OCI-LY1 (cell line): ENCODE measurements around the gene MAP3K4.
A peak's percentile ranks its signal among the peaks of the same experiment; 100 is the strongest.

Experiments
- H2AFZ ChIP-seq: fragments of 200-600 bp; sonication (generic), shearing (Covaris generic); 2 replicates; pipeline ENCODE4 v1.6.0; 2014; ENCODE audit warnings: antibody characterized with exemption, mild to moderate bottlenecking, low read length
- H3F3A ChIP-seq: fragments of 200-600 bp; sonication (generic), shearing (Covaris generic); 2 replicates; pipeline ENCODE4 v1.6.0; 2014; ENCODE audit warnings: mild to moderate bottlenecking, antibody characterized with exemption, low read length, moderate library complexity; ENCODE audit not compliant: insufficient read depth
- H3K27ac ChIP-seq: fragments of 200-600 bp; sonication (generic); 2 replicates; pipeline ENCODE4 v1.5.1; 2014; ENCODE audit warnings: low read length, mixed run types, mild to moderate bottlenecking, low read depth; ENCODE audit not compliant: poor library complexity, severe bottlenecking
- H3K27me3 ChIP-seq: fragments of 200-600 bp; sonication (generic); 2 replicates; pipeline ENCODE4 v1.6.0; 2014; ENCODE audit warnings: antibody characterized with exemption, mild to moderate bottlenecking, low read length, moderate library complexity; ENCODE audit not compliant: insufficient read depth
- H3K36me3 ChIP-seq: fragments of 200-600 bp; sonication (generic); 2 replicates; pipeline ENCODE4 v1.6.1; 2014; ENCODE audit warnings: mild to moderate bottlenecking, antibody characterized with exemption, low read length, moderate library complexity, mixed read lengths; ENCODE audit not compliant: insufficient read depth
- H3K4me1 ChIP-seq: fragments of 200-600 bp; sonication (generic); 2 replicates; pipeline ENCODE4 v1.5.1; 2014; ENCODE audit warnings: mild to moderate bottlenecking, low read length, moderate library complexity; ENCODE audit not compliant: insufficient read depth, severe bottlenecking
- H3K4me2 ChIP-seq: fragments of 200-600 bp; sonication (generic), shearing (Covaris generic); 2 replicates; pipeline ENCODE4 v1.6.1; 2014; ENCODE audit warnings: low read length
- H3K4me3 ChIP-seq: fragments of 200-600 bp; sonication (generic); 2 replicates; pipeline ENCODE4 v1.5.1; 2014; ENCODE audit warnings: low read length, low read depth, mild to moderate bottlenecking, mixed read lengths; ENCODE audit not compliant: poor library complexity, severe bottlenecking
- H3K79me2 ChIP-seq: fragments of 200-600 bp; shearing (Covaris generic); 2 replicates; pipeline ENCODE4 v1.6.1; 2016; ENCODE audit warnings: mixed run types, low read length, mixed read lengths; ENCODE audit not compliant: insufficient read depth
- H3K9ac ChIP-seq: fragments of 200-600 bp; sonication (generic), shearing (Covaris generic); 2 replicates; pipeline ENCODE4 v1.6.1; 2014; ENCODE audit warnings: mild to moderate bottlenecking, low read length, mixed read lengths
- H3K9me2 ChIP-seq: fragments of 200-600 bp; sonication (generic), shearing (Covaris generic); 2 replicates; pipeline ENCODE4 v1.6.1; 2014; ENCODE audit warnings: low read depth, mild to moderate bottlenecking, low read length, mixed read lengths
- H3K9me3 ChIP-seq: fragments of 200-600 bp; shearing (Covaris generic); 2 replicates; pipeline ENCODE4 v1.6.1; 2014; ENCODE audit warnings: low read length, mixed read lengths
- H4K20me1 ChIP-seq: fragments of 200-600 bp; sonication (generic), shearing (Covaris generic); 2 replicates; pipeline ENCODE4 v1.6.0; 2016; ENCODE audit warnings: mild to moderate bottlenecking, low read length; ENCODE audit not compliant: insufficient read depth
- CTCF ChIP-seq: fragments of 200-600 bp; sonication (generic), shearing (Covaris generic); IDR thresholded peaks from 2 replicates; pipeline ENCODE4 v1.5.1; 2017; ENCODE audit warnings: mild to moderate bottlenecking, antibody characterized with exemption, low read length, moderate library complexity, mixed read lengths
- EZH2 ChIP-seq: fragments of 200-600 bp; sonication (generic), shearing (Covaris generic); IDR thresholded peaks from 2 replicates; pipeline ENCODE4 v1.8.0; 2017; ENCODE audit warnings: borderline replicate concordance, mixed run types, mild to moderate bottlenecking, antibody characterized with exemption, low read length, moderate library complexity, mixed read lengths

MAP3K4 gene

GRCh38 chr6:161094955-161095354 lies 103.4 kb downstream of the MAP3K4 start:
- no peaks in the 10 kb centered on the region for H3K27me3 ChIP-seq
- no peaks in the 10 kb centered on the region for H4K20me1 ChIP-seq
- H3K4me2 ChIP-seq = no peak overlapping the region
- H3K79me2 ChIP-seq = no peaks in the 10 kb centered on the region
- H3K9me2 ChIP-seq = no peaks in the 10 kb centered on the region
- H3K36me3 ChIP-seq = peaks cover 25% of the 10 kb centered on the region; the same call in 1 of the 2 replicates
- H3K9ac ChIP-seq = no peak overlapping the region
- no peak for TF ChIP-seq EZH2
- TF ChIP-seq CTCF = no peak
- H3K4me3 ChIP-seq = no peak overlapping the region
- H3F3A ChIP-seq = no peaks in the 10 kb centered on the region
- H3K27ac ChIP-seq = no peak overlapping the region
- no peaks in the 10 kb centered on the region for H3K9me3 ChIP-seq
- H3K4me1 ChIP-seq = no peaks in the 10 kb centered on the region
- no peak overlapping the region for H2AFZ ChIP-seq

GRCh38 chr6:161095916-161096315 lies 104.3 kb downstream of the MAP3K4 start:
- H3K9me2 ChIP-seq = no peaks in the 10 kb centered on the region
- H3K9me3 ChIP-seq = no peaks in the 10 kb centered on the region
- no peak overlapping the region for H3K4me2 ChIP-seq
- H3K27me3 ChIP-seq = no peaks in the 10 kb centered on the region
- H4K20me1 ChIP-seq = no peaks in the 10 kb centered on the region
- H3K4me3 ChIP-seq = no peak overlapping the region
- H3K4me1 ChIP-seq = no peaks in the 10 kb centered on the region
- TF ChIP-seq EZH2 (no peak), CTCF (no peak)
- no peak overlapping the region for H3K9ac ChIP-seq
- H3K27ac ChIP-seq = no peak overlapping the region
- no peaks in the 10 kb centered on the region for H3K79me2 ChIP-seq
- peaks cover 25% of the 10 kb centered on the region; the same call in 1 of the 2 replicates for H3K36me3 ChIP-seq
- H3F3A ChIP-seq = no peaks in the 10 kb centered on the region
- no peak overlapping the region for H2AFZ ChIP-seq

- no peaks in the 10 kb centered on the region for H3K9me3 ChIP-seq
- H3K36me3 ChIP-seq = peaks cover 7% of the 10 kb centered on the region; the same call in 1 of the 2 replicates
- H3K9ac ChIP-seq = no peak overlapping the region
- TF ChIP-seq EZH2 (no peak), CTCF (0 out of 2 replicates have a peak, but pooled peaks have one; percentile 14)
- H3K27me3 ChIP-seq = no peaks in the 10 kb centered on the region
- H4K20me1 ChIP-seq = no peaks in the 10 kb centered on the region
- H2AFZ ChIP-seq = no peak overlapping the region
- no peaks in the 10 kb centered on the region for H3K4me1 ChIP-seq
- H3K79me2 ChIP-seq = no peaks in the 10 kb centered on the region
- no peaks in the 10 kb centered on the region for H3F3A ChIP-seq
- no peak overlapping the region for H3K27ac ChIP-seq
- H3K4me2 ChIP-seq = no peak overlapping the region
- H3K4me3 ChIP-seq = no peak overlapping the region
- no peaks in the 10 kb centered on the region for H3K9me2 ChIP-seq
Observed at GRCh38 chr6:161100072-161100471, 108.5 kb downstream of the MAP3K4 start.
